ENCODE data around the gene RBM15. TPM values are rescaled to one million over a fixed set of nuclear protein-coding genes. Genes with fewer than 3 reads are reported as not detected.

The RBM15 gene
- total and polyA plus RNA-seq, 2 donors (not counting 3 experiments of a cell fraction or from before 2014, with no cell fraction given) = 8.5 to 29.5 TPM

DNA sequence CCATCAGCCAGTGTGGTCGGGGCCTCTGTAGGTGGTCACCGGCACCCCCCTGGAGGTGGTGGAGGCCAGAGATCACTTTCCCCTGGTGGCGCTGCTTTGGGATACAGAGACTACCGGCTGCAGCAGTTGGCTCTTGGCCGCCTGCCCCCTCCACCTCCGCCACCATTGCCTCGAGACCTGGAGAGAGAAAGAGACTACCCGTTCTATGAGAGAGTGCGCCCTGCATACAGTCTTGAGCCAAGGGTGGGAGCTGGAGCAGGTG is 961 bp downstream of the RBM15 start:
- BruUV-seq (replicated peaks) = TSS peak; percentile 19
- dilution Hi-C loops (cut with MboI; ENCODE audit: extremely low pct_ligation_motif_present, low sequenced_read_pairs) (no loop called here), intact Hi-C loops (cut with micrococcal nuclease) (no loop called here)
- Histone ChIP-seq H3K27me3 (ENCODE audit: control insufficient read depth in 2 of 2, insufficient read depth in 2 of 2, low read length in 2 of 2) (no peaks in the 10 kb centered on the region), H3K4me1 (ENCODE audit: control insufficient read depth, extremely low read depth, insufficient read depth, low read length) (peaks cover 37% of the 10 kb centered on the region), H3K9ac (replicated peaks; ENCODE audit: extremely low read depth, insufficient read depth, low read length) (peak overlapping the region; percentile 88), H3K36me3 (ENCODE audit: control insufficient read depth in 2 of 2, extremely low read depth in 1 of 2, insufficient read depth in 2 of 2, low read length in 2 of 2) (peaks cover 8% of the 10 kb centered on the region in 2 experiments), H4K20me1 (replicated peaks; ENCODE audit: control insufficient read depth, extremely low read depth, insufficient read depth, low read length) (peaks cover 10% of the 10 kb centered on the region), H3K4me3 (replicated peaks in 1 of 3; ENCODE audit: insufficient read depth in 1 of 3, low read depth in 1 of 3, low read length in 3 of 3) (peak overlapping the region; percentile 62 to 91 (median 83)), H3K9me1 (replicated peaks; ENCODE audit: control insufficient read depth, extremely low read depth, insufficient read depth, low read length) (no peaks in the 10 kb centered on the region), H3K79me2 (ENCODE audit: control insufficient read depth, insufficient read depth, low read length) (peaks cover 58% of the 10 kb centered on the region), H3K4me2 (ENCODE audit: insufficient read depth, low read length) (peak overlapping the region; percentile 77), H3K27ac (ENCODE audit: insufficient read depth, low read depth, low read length) (no peak overlapping the region), H2AFZ (ENCODE audit: low read depth, low read length) (no peak overlapping the region), H3K9me3 (replicated peaks; ENCODE audit: control insufficient read depth, insufficient read depth, low read length) (no peaks in the 10 kb centered on the region)
- no peak for DNase-seq (ENCODE audit: low read depth, low spot score)
- ChIA-PET CTCF (interaction anchor here (1.0 to 5.5 kb wide), 6 partner anchors 27 to 156 kb away, joined by 3 to 80 read pairs (median 12); partner anchors contain the start of gene KCNC4), POLR2A (no interaction called here)
- no peak for FAIRE-seq
- TF ChIP-seq, protein P1, sequence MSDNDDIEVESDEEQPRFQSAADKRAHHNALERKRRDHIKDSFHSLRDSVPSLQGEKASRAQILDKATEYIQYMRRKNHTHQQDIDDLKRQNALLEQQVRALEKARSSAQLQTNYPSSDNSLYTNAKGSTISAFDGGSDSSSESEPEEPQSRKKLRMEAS (IDR thresholded peaks at IDR 0.05; ENCODE audit: insufficient read depth, insufficient read length) = no peak
- TF ChIP-seq EZH2 (IDR thresholded peaks at IDR 0.05; ENCODE audit: borderline replicate concordance, low read depth, low read length, severe bottlenecking) = no peak
- TF ChIP-seq POLR2AphosphoS5 (IDR thresholded peaks at IDR 0.05; ENCODE audit: insufficient read depth, low read depth, low read length) = no peak
- no peak for TF ChIP-seq FOS (IDR thresholded peaks at IDR 0.05; ENCODE audit: borderline replicate concordance, insufficient read depth, low read length)
- no peak for TF ChIP-seq MYC (IDR thresholded peaks at IDR 0.05; ENCODE audit: low read depth, low read length)
- no peak for TF ChIP-seq GATA2 (IDR thresholded peaks at IDR 0.05; ENCODE audit: insufficient read depth, insufficient read length, low read depth, low read length)

DNA sequence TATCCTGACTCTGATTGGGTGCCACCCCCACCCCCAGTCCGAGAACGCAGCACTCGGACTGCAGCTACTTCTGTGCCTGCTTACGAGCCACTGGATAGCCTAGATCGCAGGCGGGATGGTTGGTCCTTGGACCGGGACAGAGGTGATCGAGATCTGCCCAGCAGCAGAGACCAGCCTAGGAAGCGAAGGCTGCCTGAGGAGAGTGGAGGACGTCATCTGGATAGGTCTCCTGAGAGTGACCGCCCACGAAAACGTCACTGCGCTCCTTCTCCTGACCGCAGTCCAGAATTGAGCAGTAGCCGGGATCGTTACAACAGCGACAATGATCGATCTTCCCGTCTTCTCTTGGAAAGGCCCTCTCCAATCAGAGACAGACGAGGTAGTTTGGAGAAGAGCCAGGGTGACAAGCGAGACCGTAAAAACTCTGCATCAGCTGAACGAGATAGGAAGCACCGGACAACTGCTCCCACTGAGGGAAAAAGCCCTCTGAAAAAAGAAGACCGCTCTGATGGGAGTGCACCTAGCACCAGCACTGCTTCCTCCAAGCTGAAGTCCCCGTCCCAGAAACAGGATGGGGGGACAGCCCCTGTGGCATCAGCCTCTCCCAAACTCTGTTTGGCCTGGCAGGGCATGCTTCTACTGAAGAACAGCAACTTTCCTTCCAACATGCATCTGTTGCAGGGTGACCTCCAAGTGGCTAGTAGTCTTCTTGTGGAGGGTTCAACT is 2.1 kb downstream of the RBM15 start:
- no peak overlapping the region for H3K9ac ChIP-seq (replicated peaks; ENCODE audit: extremely low read depth, insufficient read depth, low read length)
- intact Hi-C loops (cut with micrococcal nuclease) (no loop called here), dilution Hi-C loops (cut with MboI; ENCODE audit: extremely low pct_ligation_motif_present, low sequenced_read_pairs) (no loop called here)
- H3K9me1 ChIP-seq (replicated peaks; ENCODE audit: control insufficient read depth, extremely low read depth, insufficient read depth, low read length) = no peaks in the 10 kb centered on the region
- H3K79me2 ChIP-seq (ENCODE audit: control insufficient read depth, insufficient read depth, low read length) = peaks cover 69% of the 10 kb centered on the region
- BruUV-seq (replicated peaks) = no TSS peak
- POLR2A ChIA-PET = no interaction called here
- no peak overlapping the region for H3K4me3 ChIP-seq (replicated peaks in 1 of 3; ENCODE audit: insufficient read depth in 1 of 3, low read depth in 1 of 3, low read length in 3 of 3)
- no peak for FAIRE-seq
- no peaks in the 10 kb centered on the region for H3K27me3 ChIP-seq (ENCODE audit: control insufficient read depth in 2 of 2, insufficient read depth in 2 of 2, low read length in 2 of 2)
- TF ChIP-seq POLR2A (IDR thresholded peaks at IDR 0.05; ENCODE audit: low read depth, low read length) (no peak), FOS (IDR thresholded peaks at IDR 0.05; ENCODE audit: borderline replicate concordance, insufficient read depth, low read length) (no peak), EZH2 (IDR thresholded peaks at IDR 0.05; ENCODE audit: borderline replicate concordance, low read depth, low read length, severe bottlenecking) (no peak), JUN (IDR thresholded peaks at IDR 0.05; ENCODE audit: borderline replicate concordance, insufficient read depth, insufficient read length, low read depth) (no peak), GATA2 (IDR thresholded peaks at IDR 0.05; ENCODE audit: insufficient read depth, insufficient read length, low read depth, low read length) (no peak)
- TF ChIP-seq, protein P2, sequence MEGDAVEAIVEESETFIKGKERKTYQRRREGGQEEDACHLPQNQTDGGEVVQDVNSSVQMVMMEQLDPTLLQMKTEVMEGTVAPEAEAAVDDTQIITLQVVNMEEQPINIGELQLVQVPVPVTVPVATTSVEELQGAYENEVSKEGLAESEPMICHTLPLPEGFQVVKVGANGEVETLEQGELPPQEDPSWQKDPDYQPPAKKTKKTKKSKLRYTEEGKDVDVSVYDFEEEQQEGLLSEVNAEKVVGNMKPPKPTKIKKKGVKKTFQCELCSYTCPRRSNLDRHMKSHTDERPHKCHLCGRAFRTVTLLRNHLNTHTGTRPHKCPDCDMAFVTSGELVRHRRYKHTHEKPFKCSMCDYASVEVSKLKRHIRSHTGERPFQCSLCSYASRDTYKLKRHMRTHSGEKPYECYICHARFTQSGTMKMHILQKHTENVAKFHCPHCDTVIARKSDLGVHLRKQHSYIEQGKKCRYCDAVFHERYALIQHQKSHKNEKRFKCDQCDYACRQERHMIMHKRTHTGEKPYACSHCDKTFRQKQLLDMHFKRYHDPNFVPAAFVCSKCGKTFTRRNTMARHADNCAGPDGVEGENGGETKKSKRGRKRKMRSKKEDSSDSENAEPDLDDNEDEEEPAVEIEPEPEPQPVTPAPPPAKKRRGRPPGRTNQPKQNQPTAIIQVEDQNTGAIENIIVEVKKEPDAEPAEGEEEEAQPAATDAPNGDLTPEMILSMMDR (IDR thresholded peaks at IDR 0.05; ENCODE audit: extremely low read depth in 1 of 2, insufficient read depth in 1 of 2, low read depth in 1 of 2, low read length in 2 of 2) = no peak
- TF ChIP-seq, protein P1 (IDR thresholded peaks at IDR 0.05; ENCODE audit: insufficient read depth, insufficient read length) = no peak
- peak overlapping the region; percentile 77 for H3K4me2 ChIP-seq (ENCODE audit: insufficient read depth, low read length)
- H2AFZ ChIP-seq (ENCODE audit: low read depth, low read length) = no peak overlapping the region
- peaks cover 37% of the 10 kb centered on the region for H3K4me1 ChIP-seq (ENCODE audit: control insufficient read depth, extremely low read depth, insufficient read depth, low read length)
- no peak for DNase-seq (ENCODE audit: low read depth, low spot score)
- peaks cover 10% of the 10 kb centered on the region for H4K20me1 ChIP-seq (replicated peaks; ENCODE audit: control insufficient read depth, extremely low read depth, insufficient read depth, low read length)
- H3K27ac ChIP-seq (ENCODE audit: insufficient read depth, low read depth, low read length) = no peak overlapping the region
- no peaks in the 10 kb centered on the region for H3K9me3 ChIP-seq (replicated peaks; ENCODE audit: control insufficient read depth, insufficient read depth, low read length)
- CTCF ChIA-PET = interaction anchor here (1.5 to 5.5 kb wide), 2 partner anchors 132 to 155 kb away, joined by 3 to 80 read pairs; partner anchors contain the start of gene KCNC4
- H3K36me3 ChIP-seq (ENCODE audit: control insufficient read depth in 2 of 2, extremely low read depth in 1 of 2, insufficient read depth in 2 of 2, low read length in 2 of 2) = peaks cover 8% of the 10 kb centered on the region in 2 experiments

All from endothelial cell of umbilical vein (primary cell).